Neural cell (in vitro differentiated cells): ENCODE results near the gene MTG1. TPM values are rescaled to one million over a fixed set of nuclear protein-coding genes. Genes with fewer than 3 reads are reported as not detected.
"Not testable (repeated sequence)": the region's sequence is repeated elsewhere in the genome, so short reads cannot be mapped to it uniquely, and the experiment has no call there.

Experiments
- H2AFZ ChIP-seq: fragments of 200-600, 300-800 bp; sonication (generic), shearing (Covaris generic); 2 replicates; pipeline ENCODE4 v1.6.0; 2014; ENCODE audit warnings: low read depth, mild to moderate bottlenecking, antibody characterized with exemption, low read length, moderate library complexity
- H3F3A ChIP-seq: fragments of 200-600 bp; shearing (Covaris generic); 2 replicates; pipeline ENCODE4 v1.6.1; 2016; ENCODE audit warnings: mild to moderate bottlenecking, moderate library complexity, mixed read lengths, antibody characterized with exemption, low read length; ENCODE audit not compliant: insufficient read depth, poor library complexity, severe bottlenecking
- H3K27ac ChIP-seq: fragments of 200-600, 300-800 bp; sonication (generic), shearing (Covaris generic); 2 replicates; pipeline ENCODE4 v1.5.1; 2014; ENCODE audit warnings: mild to moderate bottlenecking, low read length, moderate library complexity
- H3K27me3 ChIP-seq: fragments of 300-800, 200-600 bp; sonication (generic), shearing (Covaris generic); 2 replicates; pipeline ENCODE4 v1.6.0; 2014; ENCODE audit warnings: mild to moderate bottlenecking, low read depth, low read length, moderate library complexity; ENCODE audit not compliant: insufficient read depth
- H3K36me3 ChIP-seq: fragments of 300-800, 200-600 bp; sonication (generic), shearing (Covaris generic); 2 replicates; pipeline ENCODE4 v1.5.1; 2014; ENCODE audit warnings: mild to moderate bottlenecking, antibody characterized with exemption, low read length, moderate library complexity; ENCODE audit not compliant: insufficient read depth
- H3K4me2 ChIP-seq: fragments of 300-800, 200-600 bp; sonication (generic), shearing (Covaris generic); 2 replicates; pipeline ENCODE4 v1.6.0; 2014; ENCODE audit warnings: mild to moderate bottlenecking, low read length
- H3K4me3 ChIP-seq: fragments of 300-800, 200-600 bp; sonication (generic), shearing (Covaris generic); 2 replicates; pipeline ENCODE4 v1.5.1; 2014; ENCODE audit warnings: mild to moderate bottlenecking, low read length, moderate library complexity
- H3K79me2 ChIP-seq: fragments of 200-600 bp; shearing (Covaris generic); replicated peaks from 2 replicates; pipeline ENCODE4 v1.6.0; 2014; ENCODE audit warnings: mild to moderate bottlenecking, low read length, moderate library complexity; ENCODE audit not compliant: insufficient read depth
- H3K9ac ChIP-seq: fragments of 300-800, 200-600 bp; sonication (generic), shearing (Covaris generic); 2 replicates; pipeline ENCODE4 v1.6.1; 2016; ENCODE audit warnings: mild to moderate bottlenecking, low read length, mixed read lengths
- H3K9me2 ChIP-seq: fragments of 200-600 bp; shearing (Covaris generic); 2 replicates; pipeline ENCODE4 v1.6.1; 2016; ENCODE audit warnings: mild to moderate bottlenecking, low read length, mixed read lengths; ENCODE audit not compliant: insufficient read depth
- H3K9me3 ChIP-seq: fragments of 200-600, 300-800 bp; sonication (generic), shearing (Covaris generic); 2 replicates; pipeline ENCODE4 v1.6.1; 2016; ENCODE audit warnings: mild to moderate bottlenecking, mixed run types, low read length, moderate library complexity, mixed read lengths
- H4K20me1 ChIP-seq: fragments of 200-600 bp; shearing (Covaris generic); 2 replicates; pipeline ENCODE4 v1.6.1; 2016; ENCODE audit warnings: mild to moderate bottlenecking, mixed run types; ENCODE audit not compliant: insufficient read depth
- EP300 ChIP-seq: fragments of 450-650 bp; conservative IDR thresholded peaks from 2 replicates; pipeline ENCODE4 v1.6.1; 2014; ENCODE audit warnings: antibody characterized with exemption, mild to moderate bottlenecking, moderate library complexity; ENCODE audit not compliant: poor library complexity, severe bottlenecking
- EZH2 ChIP-seq: fragments of 200-600, 300-800 bp; shearing (Covaris generic), sonication (generic); IDR thresholded peaks from 2 replicates; pipeline ENCODE4 v1.6.1; 2014; ENCODE audit warnings: antibody characterized with exemption, low read length, borderline replicate concordance, mild to moderate bottlenecking; ENCODE audit not compliant: insufficient read depth, poor library complexity, severe bottlenecking
- MXI1 ChIP-seq: fragments of 450-650 bp; conservative IDR thresholded peaks from 2 replicates; pipeline ENCODE4 v1.6.1; 2014; ENCODE audit warnings: antibody characterized with exemption, mild to moderate bottlenecking; ENCODE audit not compliant: poor library complexity, severe bottlenecking
- POLR2AphosphoS5 ChIP-seq: IDR thresholded peaks from 2 replicates; pipeline ENCODE4 v1.6.1; 2012
- RAD21 ChIP-seq: fragments of 450-650 bp; conservative IDR thresholded peaks from 2 replicates; pipeline ENCODE4 v1.6.1; 2014; ENCODE audit warnings: antibody characterized with exemption, mild to moderate bottlenecking, moderate library complexity
- SMC3 ChIP-seq: fragments of 450-650 bp; conservative IDR thresholded peaks from 2 replicates; pipeline ENCODE4 v1.6.1; 2014; ENCODE audit warnings: antibody characterized with exemption, mild to moderate bottlenecking, moderate library complexity; ENCODE audit not compliant: poor library complexity
- TAF1 ChIP-seq: IDR thresholded peaks from 2 replicates; pipeline ENCODE4 v1.6.1; 2012; ENCODE audit warnings: low read depth
- polyA plus RNA-seq: library from polyadenylated mRNA; depleted of rRNA; stranded (reverse); fragments of >200 nt; gene quantifications from 2 replicates; pipeline ENCODE4 v1.2.3, GENCODE V29; 2014
- TF ChIP-seq, protein P1 (sequence below): fragments of 450-650 bp; IDR thresholded peaks from 2 replicates; pipeline ENCODE4 v1.5.1; 2014; ENCODE audit warnings: antibody characterized with exemption, mild to moderate bottlenecking, moderate library complexity; ENCODE audit not compliant: poor library complexity, severe bottlenecking
- TF ChIP-seq, protein P2 (sequence below): IDR thresholded peaks from 2 replicates; pipeline ENCODE4 v1.6.1; 2012; ENCODE audit warnings: borderline replicate concordance

MTG1 gene
- polyA plus RNA-seq, 1 donor from 2014 or later: 52.3 TPM

DNA sequence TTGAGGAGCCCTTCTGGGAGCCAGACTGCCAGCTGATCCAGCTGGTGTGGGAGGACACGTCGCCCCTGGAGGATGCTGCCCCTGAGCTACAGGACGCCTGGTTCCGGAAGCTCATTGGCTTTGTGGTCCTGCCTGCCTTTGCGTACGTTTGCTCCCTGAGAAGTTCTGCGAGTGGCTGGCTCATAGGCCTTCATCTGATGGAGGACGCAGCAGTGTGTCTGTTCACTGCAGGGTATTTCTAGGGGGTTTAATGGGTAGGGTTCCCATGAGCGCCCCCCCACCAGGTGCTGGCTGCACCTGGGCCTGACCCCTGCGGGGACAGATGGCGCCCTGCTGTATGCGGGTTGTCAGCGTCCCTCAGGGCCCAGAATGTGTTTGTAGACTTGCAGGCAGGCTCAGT is 9.9 kb upstream of the MTG1 start:
- H3F3A ChIP-seq: no peaks in the 10 kb centered on the region
- H3K27ac ChIP-seq: no peak overlapping the region
- no peak overlapping the region for H3K4me2 ChIP-seq
- TF ChIP-seq EP300 (no peak), RAD21 (no peak), EZH2 (no peak), MXI1 (no peak), POLR2AphosphoS5 (no peak), TAF1 (no peak), SMC3 (no peak)
- TF ChIP-seq, protein P1, sequence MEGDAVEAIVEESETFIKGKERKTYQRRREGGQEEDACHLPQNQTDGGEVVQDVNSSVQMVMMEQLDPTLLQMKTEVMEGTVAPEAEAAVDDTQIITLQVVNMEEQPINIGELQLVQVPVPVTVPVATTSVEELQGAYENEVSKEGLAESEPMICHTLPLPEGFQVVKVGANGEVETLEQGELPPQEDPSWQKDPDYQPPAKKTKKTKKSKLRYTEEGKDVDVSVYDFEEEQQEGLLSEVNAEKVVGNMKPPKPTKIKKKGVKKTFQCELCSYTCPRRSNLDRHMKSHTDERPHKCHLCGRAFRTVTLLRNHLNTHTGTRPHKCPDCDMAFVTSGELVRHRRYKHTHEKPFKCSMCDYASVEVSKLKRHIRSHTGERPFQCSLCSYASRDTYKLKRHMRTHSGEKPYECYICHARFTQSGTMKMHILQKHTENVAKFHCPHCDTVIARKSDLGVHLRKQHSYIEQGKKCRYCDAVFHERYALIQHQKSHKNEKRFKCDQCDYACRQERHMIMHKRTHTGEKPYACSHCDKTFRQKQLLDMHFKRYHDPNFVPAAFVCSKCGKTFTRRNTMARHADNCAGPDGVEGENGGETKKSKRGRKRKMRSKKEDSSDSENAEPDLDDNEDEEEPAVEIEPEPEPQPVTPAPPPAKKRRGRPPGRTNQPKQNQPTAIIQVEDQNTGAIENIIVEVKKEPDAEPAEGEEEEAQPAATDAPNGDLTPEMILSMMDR: no peak
- TF ChIP-seq, protein P2, sequence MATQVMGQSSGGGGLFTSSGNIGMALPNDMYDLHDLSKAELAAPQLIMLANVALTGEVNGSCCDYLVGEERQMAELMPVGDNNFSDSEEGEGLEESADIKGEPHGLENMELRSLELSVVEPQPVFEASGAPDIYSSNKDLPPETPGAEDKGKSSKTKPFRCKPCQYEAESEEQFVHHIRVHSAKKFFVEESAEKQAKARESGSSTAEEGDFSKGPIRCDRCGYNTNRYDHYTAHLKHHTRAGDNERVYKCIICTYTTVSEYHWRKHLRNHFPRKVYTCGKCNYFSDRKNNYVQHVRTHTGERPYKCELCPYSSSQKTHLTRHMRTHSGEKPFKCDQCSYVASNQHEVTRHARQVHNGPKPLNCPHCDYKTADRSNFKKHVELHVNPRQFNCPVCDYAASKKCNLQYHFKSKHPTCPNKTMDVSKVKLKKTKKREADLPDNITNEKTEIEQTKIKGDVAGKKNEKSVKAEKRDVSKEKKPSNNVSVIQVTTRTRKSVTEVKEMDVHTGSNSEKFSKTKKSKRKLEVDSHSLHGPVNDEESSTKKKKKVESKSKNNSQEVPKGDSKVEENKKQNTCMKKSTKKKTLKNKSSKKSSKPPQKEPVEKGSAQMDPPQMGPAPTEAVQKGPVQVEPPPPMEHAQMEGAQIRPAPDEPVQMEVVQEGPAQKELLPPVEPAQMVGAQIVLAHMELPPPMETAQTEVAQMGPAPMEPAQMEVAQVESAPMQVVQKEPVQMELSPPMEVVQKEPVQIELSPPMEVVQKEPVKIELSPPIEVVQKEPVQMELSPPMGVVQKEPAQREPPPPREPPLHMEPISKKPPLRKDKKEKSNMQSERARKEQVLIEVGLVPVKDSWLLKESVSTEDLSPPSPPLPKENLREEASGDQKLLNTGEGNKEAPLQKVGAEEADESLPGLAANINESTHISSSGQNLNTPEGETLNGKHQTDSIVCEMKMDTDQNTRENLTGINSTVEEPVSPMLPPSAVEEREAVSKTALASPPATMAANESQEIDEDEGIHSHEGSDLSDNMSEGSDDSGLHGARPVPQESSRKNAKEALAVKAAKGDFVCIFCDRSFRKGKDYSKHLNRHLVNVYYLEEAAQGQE: no peak
- H3K36me3 ChIP-seq: no peaks in the 10 kb centered on the region
- H3K9me2 ChIP-seq: no peaks in the 10 kb centered on the region
- no peak overlapping the region for H2AFZ ChIP-seq
- H3K79me2 ChIP-seq: no peaks in the 10 kb centered on the region
- H4K20me1 ChIP-seq: no peaks in the 10 kb centered on the region
- H3K27me3 ChIP-seq: no peaks in the 10 kb centered on the region
- no peak overlapping the region for H3K9ac ChIP-seq
- no peak overlapping the region for H3K4me3 ChIP-seq
- H3K9me3 ChIP-seq: no peaks in the 10 kb centered on the region

DNA sequence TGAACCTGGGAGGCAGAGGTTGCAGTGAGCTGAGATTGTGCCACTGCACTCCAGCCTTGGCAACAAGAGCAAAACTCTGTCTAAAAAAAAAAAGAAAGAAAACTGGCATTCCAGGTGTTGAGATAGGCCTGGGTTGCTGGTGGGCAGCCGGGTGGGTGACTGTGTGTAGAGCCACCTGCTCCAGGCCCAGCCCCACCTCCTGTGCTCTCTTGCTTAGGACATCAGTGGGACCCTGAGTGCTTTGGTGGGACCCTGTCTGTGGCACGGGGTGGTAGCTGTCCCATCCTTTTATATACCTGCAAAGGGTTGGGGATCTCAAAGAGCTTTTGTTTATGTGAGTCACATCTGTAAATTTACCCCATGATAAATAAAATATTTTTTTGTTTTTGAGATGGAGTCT is 8.7 kb upstream of the MTG1 start:
- Histone ChIP-seq H3K27me3 (no peaks in the 10 kb centered on the region), H3K4me3 (no peak overlapping the region), H3K79me2 (no peaks in the 10 kb centered on the region), H3K9ac (no peak overlapping the region), H3K9me3 (no peaks in the 10 kb centered on the region), H3K4me2 (no peak overlapping the region), H3F3A (no peaks in the 10 kb centered on the region), H3K27ac (no peak overlapping the region), H3K36me3 (no peaks in the 10 kb centered on the region), H2AFZ (no peak overlapping the region), H4K20me1 (no peaks in the 10 kb centered on the region), H3K9me2 (no peaks in the 10 kb centered on the region)
- TF ChIP-seq MXI1 (no peak), EP300 (no peak), SMC3 (no peak), RAD21 (no peak), EZH2 (no peak), TAF1 (no peak), POLR2AphosphoS5 (no peak)
- TF ChIP-seq, protein P2: no peak
- TF ChIP-seq, protein P1: no peak

DNA sequence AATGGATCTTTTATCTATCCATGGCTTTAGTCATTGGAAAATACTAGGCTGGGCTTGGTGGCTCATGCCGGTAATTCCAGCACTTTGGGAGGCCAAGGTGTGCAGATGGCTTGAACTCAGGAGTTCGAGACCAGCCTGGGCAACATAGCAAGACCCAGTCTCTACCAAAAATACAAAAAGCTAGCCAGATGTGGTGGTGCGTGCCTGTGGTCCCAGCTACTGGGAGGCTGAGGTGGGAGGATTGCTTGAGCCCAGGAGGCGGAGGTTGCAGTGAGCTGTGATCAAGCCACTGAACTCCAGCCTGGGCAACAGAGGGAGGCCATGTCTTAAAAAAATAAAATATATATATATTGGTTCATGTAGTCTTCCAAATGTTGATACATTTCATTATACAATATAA is 7.0 kb upstream of the MTG1 start:
- not testable (repeated sequence) for H3K4me3 ChIP-seq

More for the DNA sequence above, 7.0 kb upstream of the MTG1 start:
- not testable (repeated sequence) for H4K20me1 ChIP-seq, H3K9me2 ChIP-seq, H3K9ac ChIP-seq, H3K4me2 ChIP-seq, H2AFZ ChIP-seq, H3K79me2 ChIP-seq, H3F3A ChIP-seq, H3K27me3 ChIP-seq, H3K36me3 ChIP-seq, H3K9me3 ChIP-seq, H3K27ac ChIP-seq
